ENCODE measurements around the gene FRMD4B. TPM values are rescaled to one million over a fixed set of nuclear protein-coding genes. Genes with fewer than 3 reads are reported as not detected.
"Not testable (repeated sequence)": the region's sequence is repeated elsewhere in the genome, so short reads cannot be mapped to it uniquely, and the experiment has no call there.

Gene FRMD4B
- total RNA-seq, 2 experiments from 2014 or later = not detected

GRCh38 chr3:69283913-69284611 lies 101.8 kb downstream of the FRMD4B start:
- Histone ChIP-seq H3K4me1 (ENCODE audit: insufficient read depth, low read length, poor library complexity, severe bottlenecking) (no peaks in the 10 kb centered on the region), H3K4me3 (ENCODE audit: low read depth, low read length, poor library complexity, severe bottlenecking) (no peak overlapping the region), H3K9me2 (ENCODE audit: insufficient read depth, low read length) (no peaks in the 10 kb centered on the region), H3K79me2 (ENCODE audit: insufficient read depth, low read depth, low read length) (no peaks in the 10 kb centered on the region), H3K27ac (ENCODE audit: low read depth, low read length, poor library complexity, severe bottlenecking) (no peak overlapping the region), H3K36me3 (ENCODE audit: insufficient read depth, low read length) (no peaks in the 10 kb centered on the region), H3K4me2 (ENCODE audit: low read length) (no peak overlapping the region), H2AFZ (ENCODE audit: low read length) (no peak overlapping the region), H3K9me3 (ENCODE audit: low read length) (no peaks in the 10 kb centered on the region), H4K20me1 (ENCODE audit: insufficient read depth, low read length) (no peaks in the 10 kb centered on the region)
- no peak for DNase-seq (ENCODE audit: low spot score)
- POLR2A ChIA-PET = no interaction called here
- no TSS peak for BruUV-seq (replicated peaks)
- intact Hi-C loops (cut with micrococcal nuclease; ENCODE audit: unreplicated experiment) = no loop called here
- TF ChIP-seq EZH2phosphoT487 (IDR thresholded peaks at IDR 0.05; ENCODE audit: borderline replicate concordance, low read depth, low read length) (no peak), CTCF (conservative IDR thresholded peaks at IDR 0.05; ENCODE audit: low read length) (no peak)
- CTCF ChIA-PET (ENCODE audit: unreplicated experiment) = no interaction called here

GRCh38 chr3:69283496-69283895 lies 102.4 kb downstream of the FRMD4B start:
- no peak overlapping the region for H3K27ac ChIP-seq (ENCODE audit: low read depth, low read length, poor library complexity, severe bottlenecking)
- no peak for DNase-seq (ENCODE audit: low spot score)
- no peaks in the 10 kb centered on the region for H3K9me2 ChIP-seq (ENCODE audit: insufficient read depth, low read length)
- CTCF ChIA-PET (ENCODE audit: unreplicated experiment) = no interaction called here
- TF ChIP-seq CTCF (conservative IDR thresholded peaks at IDR 0.05; ENCODE audit: low read length) (no peak), EZH2phosphoT487 (IDR thresholded peaks at IDR 0.05; ENCODE audit: borderline replicate concordance, low read depth, low read length) (no peak)
- intact Hi-C loops (cut with micrococcal nuclease; ENCODE audit: unreplicated experiment) = no loop called here
- no peak overlapping the region for H3K4me3 ChIP-seq (ENCODE audit: low read depth, low read length, poor library complexity, severe bottlenecking)
- no peaks in the 10 kb centered on the region for H4K20me1 ChIP-seq (ENCODE audit: insufficient read depth, low read length)
- no peak overlapping the region for H2AFZ ChIP-seq (ENCODE audit: low read length)
- POLR2A ChIA-PET = no interaction called here
- H3K9me3 ChIP-seq (ENCODE audit: low read length) = no peaks in the 10 kb centered on the region
- no peaks in the 10 kb centered on the region for H3K36me3 ChIP-seq (ENCODE audit: insufficient read depth, low read length)
- H3K79me2 ChIP-seq (ENCODE audit: insufficient read depth, low read depth, low read length) = no peaks in the 10 kb centered on the region
- no TSS peak for BruUV-seq (replicated peaks)
- no peaks in the 10 kb centered on the region for H3K4me1 ChIP-seq (ENCODE audit: insufficient read depth, low read length, poor library complexity, severe bottlenecking)
- no peak overlapping the region for H3K4me2 ChIP-seq (ENCODE audit: low read length)

- Histone ChIP-seq H4K20me1 (ENCODE audit: insufficient read depth, low read length) (no peaks in the 10 kb centered on the region), H3K79me2 (ENCODE audit: insufficient read depth, low read depth, low read length) (no peaks in the 10 kb centered on the region), H3K9me2 (ENCODE audit: insufficient read depth, low read length) (no peaks in the 10 kb centered on the region), H2AFZ (ENCODE audit: low read length) (no peak overlapping the region), H3K36me3 (ENCODE audit: insufficient read depth, low read length) (no peaks in the 10 kb centered on the region), H3K27ac (ENCODE audit: low read depth, low read length, poor library complexity, severe bottlenecking) (no peak overlapping the region), H3K4me1 (ENCODE audit: insufficient read depth, low read length, poor library complexity, severe bottlenecking) (no peaks in the 10 kb centered on the region), H3K4me2 (ENCODE audit: low read length) (no peak overlapping the region), H3K4me3 (ENCODE audit: low read depth, low read length, poor library complexity, severe bottlenecking) (no peak overlapping the region), H3K9me3 (ENCODE audit: low read length) (no peaks in the 10 kb centered on the region)
- CTCF ChIA-PET (ENCODE audit: unreplicated experiment) = no interaction called here
- POLR2A ChIA-PET = no interaction called here
- no TSS peak for BruUV-seq (replicated peaks)
- intact Hi-C loops (cut with micrococcal nuclease; ENCODE audit: unreplicated experiment) = no loop called here
- no peak for TF ChIP-seq EZH2phosphoT487 (IDR thresholded peaks at IDR 0.05; ENCODE audit: borderline replicate concordance, low read depth, low read length)
- no peak for TF ChIP-seq CTCF (conservative IDR thresholded peaks at IDR 0.05; ENCODE audit: low read length)
- DNase-seq (ENCODE audit: low spot score) = no peak
Observed at GRCh38 chr3:69282181-69282580, 103.7 kb downstream of the FRMD4B start.

GRCh38 chr3:69277403-69277802 lies 108.5 kb downstream of the FRMD4B start:
- H3K27ac ChIP-seq (ENCODE audit: low read depth, low read length, poor library complexity, severe bottlenecking); H3K9me3 ChIP-seq (ENCODE audit: low read length); H3K9me2 ChIP-seq (ENCODE audit: insufficient read depth, low read length); BruUV-seq (replicated peaks); H3K4me2 ChIP-seq (ENCODE audit: low read length); intact Hi-C loops (cut with micrococcal nuclease; ENCODE audit: unreplicated experiment); H3K4me1 ChIP-seq (ENCODE audit: insufficient read depth, low read length, poor library complexity, severe bottlenecking); DNase-seq (ENCODE audit: low spot score); H3K36me3 ChIP-seq (ENCODE audit: insufficient read depth, low read length); H3K79me2 ChIP-seq (ENCODE audit: insufficient read depth, low read depth, low read length); CTCF ChIA-PET (ENCODE audit: unreplicated experiment); H3K4me3 ChIP-seq (ENCODE audit: low read depth, low read length, poor library complexity, severe bottlenecking); H4K20me1 ChIP-seq (ENCODE audit: insufficient read depth, low read length); H2AFZ ChIP-seq (ENCODE audit: low read length): not testable (repeated sequence)
- POLR2A ChIA-PET = interaction anchor here (0.7 kb wide), 2 partner anchors 14 to 59 kb away, joined by 5 to 6 read pairs; no protein-coding TSS in a partner anchor

Measured in OCI-LY7 (cell line).